GDM1 (cell line): Measurements from ENCODE around the gene BRD2.

Experiments
- DNase-seq: peaks from one replicate; lab custom pipeline; 2025; lab: John Stamatoyannopoulos, UW

BRD2 gene

GRCh38 chr6:32972353-32973143 is 4.2 kb downstream of the BRD2 start:
- DNase-seq: peak; percentile 58

DNA sequence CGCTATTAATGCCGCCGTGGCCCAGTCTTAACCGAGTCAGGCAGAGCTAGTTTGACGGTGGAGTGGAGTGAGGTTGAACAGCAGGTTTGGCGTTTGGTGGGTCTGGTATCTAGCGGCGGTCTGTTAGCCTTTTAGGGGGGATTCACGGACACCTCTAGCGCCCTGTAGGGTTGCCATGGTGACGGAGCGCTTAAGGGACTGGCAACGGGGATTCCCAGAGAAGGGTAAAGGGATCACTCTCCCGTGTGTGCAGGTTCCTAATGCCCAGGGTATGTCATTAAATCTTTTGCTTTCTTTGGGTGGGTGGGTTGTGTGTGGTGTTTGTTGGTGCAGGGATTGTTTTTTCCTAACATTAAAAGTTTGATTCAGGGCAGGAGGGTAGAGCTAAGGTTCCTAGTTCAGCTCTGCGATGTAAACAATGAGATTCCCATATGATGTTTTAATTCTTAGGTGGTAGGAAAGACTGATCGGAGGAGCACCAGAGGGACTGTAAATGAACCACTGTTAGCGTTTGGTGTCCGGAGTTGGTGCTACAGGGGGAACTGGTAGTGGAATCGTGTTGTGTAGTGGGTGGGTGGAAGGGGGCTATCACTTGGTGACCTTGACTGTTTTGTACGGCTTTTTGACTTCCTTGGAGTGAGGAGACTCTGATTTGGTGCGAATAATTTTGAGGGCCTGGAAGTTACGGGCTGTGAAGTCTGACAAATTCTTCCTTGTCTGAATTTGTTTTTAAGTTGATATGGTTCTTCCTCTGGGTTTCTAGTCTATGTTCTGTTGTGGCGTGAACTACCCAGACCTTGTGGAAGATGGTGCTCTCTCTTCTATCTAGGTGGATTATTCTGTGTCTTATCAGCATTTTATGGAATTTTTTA is 5.0 kb downstream of the BRD2 start:
- DNase-seq: no peak

DNA sequence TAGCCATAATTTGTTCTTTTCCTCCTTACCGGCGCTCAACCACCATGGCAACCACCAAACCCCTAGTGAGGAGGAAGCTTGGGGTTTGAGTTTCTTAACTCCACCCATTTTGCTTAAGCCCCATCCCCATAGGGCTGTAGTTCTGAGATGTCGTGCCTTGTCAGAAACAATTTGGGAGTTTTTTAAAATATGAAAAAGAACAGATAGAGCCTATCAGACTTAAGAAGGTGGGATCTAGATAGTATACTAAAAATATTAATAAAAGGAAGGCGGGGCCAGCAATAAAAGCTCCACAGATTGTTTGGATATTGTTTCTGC is 5.6 kb downstream of the BRD2 start:
- DNase-seq: no peak

GRCh38 chr6:32974541-32975308 is 6.3 kb downstream of the BRD2 start:
- DNase-seq: no peak

GRCh38 chr6:32975886-32976285 is 7.5 kb downstream of the BRD2 start:
- DNase-seq: no peak

- no peak for DNase-seq
Measured at GRCh38 chr6:32976334-32977069, 8.1 kb downstream of the BRD2 start.

- DNase-seq: no peak
Measured at GRCh38 chr6:32977272-32977952, 9.0 kb downstream of the BRD2 start.

GRCh38 chr6:32977953-32978324 is 9.5 kb downstream of the BRD2 start:
- DNase-seq: no peak

- DNase-seq: no peak
Measured at GRCh38 chr6:32979720-32980487, 11.5 kb downstream of the BRD2 start.

DNA sequence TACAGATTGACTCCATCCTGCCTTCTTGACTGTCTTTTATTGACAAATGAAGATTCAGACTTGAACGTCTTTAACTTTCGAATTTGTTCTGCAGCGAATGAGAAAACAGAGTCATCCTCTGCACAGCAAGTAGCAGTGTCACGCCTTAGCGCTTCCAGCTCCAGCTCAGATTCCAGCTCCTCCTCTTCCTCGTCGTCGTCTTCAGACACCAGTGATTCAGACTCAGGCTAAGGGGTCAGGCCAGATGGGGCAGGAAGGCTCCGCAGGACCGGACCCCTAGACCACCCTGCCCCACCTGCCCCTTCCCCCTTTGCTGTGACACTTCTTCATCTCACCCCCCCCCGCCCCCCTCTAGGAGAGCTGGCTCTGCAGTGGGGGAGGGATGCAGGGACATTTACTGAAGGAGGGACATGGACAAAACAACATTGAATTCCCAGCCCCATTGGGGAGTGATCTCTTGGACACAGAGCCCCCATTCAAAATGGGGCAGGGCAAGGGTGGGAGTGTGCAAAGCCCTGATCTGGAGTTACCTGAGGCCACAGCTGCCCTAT is 12.2 kb downstream of the BRD2 start:
- DNase-seq: no peak

DNA sequence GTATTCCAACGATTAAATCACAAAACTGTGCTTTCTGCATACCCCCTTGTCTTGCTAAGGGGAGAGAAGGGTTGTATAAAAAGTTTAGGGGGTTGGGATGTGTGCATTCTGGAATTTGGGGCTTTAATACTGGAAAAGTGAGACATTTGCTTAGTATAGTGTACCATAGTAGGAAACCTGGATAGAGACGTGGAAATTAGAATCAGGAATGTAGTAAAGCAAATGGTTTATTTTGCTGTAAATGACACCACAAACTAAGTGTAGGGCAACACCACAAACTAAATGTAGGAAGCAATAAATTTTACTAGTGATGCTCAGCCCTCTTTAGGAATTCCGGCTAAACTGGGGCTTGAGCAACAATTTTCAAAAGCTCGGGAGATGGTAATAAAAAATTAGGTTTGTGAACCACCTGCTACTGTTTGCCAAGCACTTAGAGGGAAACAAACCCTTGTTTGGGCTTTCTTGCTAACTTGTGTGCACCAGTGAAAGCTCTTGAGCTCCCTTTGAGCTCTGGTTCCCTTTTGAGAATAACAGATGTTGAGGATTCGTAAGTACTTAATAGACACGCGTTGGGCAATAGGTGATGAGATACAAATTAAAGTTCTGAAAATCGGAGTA is 13.8 kb downstream of the BRD2 start:
- DNase-seq: no peak

DNA sequence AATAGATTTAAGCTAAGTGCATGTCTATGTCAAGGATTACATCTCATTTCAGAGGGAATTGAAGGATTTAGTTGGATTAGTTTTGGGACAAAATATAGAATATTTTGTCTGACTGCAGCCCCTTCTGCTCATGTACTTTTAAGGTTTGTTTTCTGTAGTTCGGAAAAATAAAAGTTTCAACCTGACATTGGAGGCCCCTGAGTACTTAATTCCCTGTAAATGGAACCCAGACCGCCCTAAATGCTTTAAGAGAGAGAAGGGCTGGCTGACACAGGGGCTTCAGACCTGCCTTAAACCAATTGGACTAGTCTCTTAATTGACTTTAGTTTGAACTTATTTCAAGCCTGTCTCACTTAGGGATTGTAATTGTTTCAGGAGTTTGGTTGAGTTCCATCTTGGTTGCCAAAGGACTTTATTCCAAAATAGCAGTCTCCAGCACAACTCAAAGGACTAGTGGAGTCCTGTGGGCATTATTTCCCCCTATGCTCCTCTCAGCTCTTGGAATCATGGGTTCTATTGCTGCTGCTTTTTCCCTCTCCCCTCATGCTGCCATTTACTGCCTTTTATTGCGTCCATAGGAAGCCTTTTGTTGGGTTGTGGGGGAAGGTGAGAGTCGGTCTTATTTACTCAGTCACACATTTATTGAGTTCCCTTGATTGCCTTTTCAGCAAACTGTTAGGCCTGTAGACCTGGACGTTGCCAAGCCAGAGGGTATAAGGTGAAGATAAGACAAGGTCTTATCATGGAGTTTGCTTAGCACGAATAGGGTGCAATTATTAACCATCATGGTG is 14.5 kb downstream of the BRD2 start:
- DNase-seq: no peak

- DNase-seq: no peak
Measured at GRCh38 chr6:32983493-32983848, 15.1 kb downstream of the BRD2 start.

- DNase-seq: no peak
Measured at GRCh38 chr6:32983964-32984621, 15.7 kb downstream of the BRD2 start.

GRCh38 chr6:32984622-32985389 is 16.4 kb downstream of the BRD2 start:
- peak; percentile 81 for DNase-seq

DNA sequence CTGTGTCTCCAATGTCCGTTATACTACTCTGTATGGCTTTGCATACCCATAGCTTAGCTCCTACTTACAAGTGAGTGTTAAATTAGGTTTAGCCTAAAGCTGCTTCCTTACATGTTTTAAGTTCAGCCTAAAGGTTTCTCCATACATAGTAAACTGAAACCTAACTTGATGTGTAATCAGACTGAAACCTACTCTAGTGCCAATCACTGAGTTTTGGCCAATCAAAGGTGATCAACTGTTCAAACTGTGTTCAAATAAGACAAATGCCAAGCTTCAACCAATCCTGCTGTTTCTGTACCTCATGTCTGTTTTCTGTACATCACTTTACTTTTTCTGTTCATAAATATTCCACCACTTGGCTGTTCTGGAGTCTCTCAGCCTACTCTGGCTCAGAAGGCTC is 21.0 kb downstream of the BRD2 start:
- no peak for DNase-seq

DNA sequence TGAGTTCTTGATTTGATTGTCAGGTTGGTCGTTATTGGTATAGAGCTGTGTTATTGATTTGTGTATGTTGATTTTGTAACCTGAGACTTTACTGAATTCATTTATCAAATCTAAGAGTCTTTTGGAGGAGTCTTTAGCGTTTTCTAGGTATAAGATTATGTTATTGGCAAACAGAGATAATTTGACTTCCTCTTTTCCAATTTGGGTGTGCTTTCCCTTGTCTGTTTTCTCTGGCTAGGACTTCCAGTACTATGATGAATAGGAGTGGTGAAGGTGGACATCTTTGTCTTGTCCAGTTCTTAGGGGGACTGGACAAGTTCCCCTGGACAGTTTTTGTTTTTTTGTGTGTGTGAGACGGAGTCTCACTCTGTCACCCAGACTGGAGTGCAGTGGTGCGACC is 23.6 kb downstream of the BRD2 start:
- no peak for DNase-seq
